AG09319 (cell line): Measurements from ENCODE around the gene ZNF212.

Experiments used
- DNase-seq: peaks from one replicate; pipeline ENCODE4 v3.0.0-alpha.2; 2010; ENCODE audit warnings: low read depth; ENCODE audit errors: extremely low read depth
- TF ChIP-seq, protein P1 (sequence below): IDR thresholded peaks from 2 replicates; pipeline ENCODE4 v1.5.1; 2011; ENCODE audit warnings: low read depth, mild to moderate bottlenecking, inconsistent platforms, low read length, moderate library complexity

ZNF212 gene

DNA sequence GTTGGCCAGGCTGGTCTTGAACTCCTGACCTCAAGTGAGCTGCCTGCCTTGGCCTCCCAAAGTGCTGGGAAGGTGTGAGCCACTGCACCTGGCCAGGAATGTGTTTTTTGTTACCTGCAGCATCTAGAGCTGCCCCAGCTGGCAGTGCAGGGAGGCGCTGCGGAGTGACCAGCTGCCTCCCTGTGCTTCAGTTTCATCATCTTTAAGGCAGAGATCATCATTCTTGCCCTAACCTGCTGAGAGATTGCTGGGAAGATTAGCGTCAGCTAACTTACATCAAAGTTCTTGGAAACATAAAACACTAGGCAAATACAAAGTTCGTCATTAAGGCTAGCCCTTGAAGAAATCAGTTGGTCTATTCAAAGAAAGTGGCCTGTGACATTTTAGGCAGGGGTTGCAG, 41.8 kb upstream of the ZNF212 start:
- TF ChIP-seq, protein P1, sequence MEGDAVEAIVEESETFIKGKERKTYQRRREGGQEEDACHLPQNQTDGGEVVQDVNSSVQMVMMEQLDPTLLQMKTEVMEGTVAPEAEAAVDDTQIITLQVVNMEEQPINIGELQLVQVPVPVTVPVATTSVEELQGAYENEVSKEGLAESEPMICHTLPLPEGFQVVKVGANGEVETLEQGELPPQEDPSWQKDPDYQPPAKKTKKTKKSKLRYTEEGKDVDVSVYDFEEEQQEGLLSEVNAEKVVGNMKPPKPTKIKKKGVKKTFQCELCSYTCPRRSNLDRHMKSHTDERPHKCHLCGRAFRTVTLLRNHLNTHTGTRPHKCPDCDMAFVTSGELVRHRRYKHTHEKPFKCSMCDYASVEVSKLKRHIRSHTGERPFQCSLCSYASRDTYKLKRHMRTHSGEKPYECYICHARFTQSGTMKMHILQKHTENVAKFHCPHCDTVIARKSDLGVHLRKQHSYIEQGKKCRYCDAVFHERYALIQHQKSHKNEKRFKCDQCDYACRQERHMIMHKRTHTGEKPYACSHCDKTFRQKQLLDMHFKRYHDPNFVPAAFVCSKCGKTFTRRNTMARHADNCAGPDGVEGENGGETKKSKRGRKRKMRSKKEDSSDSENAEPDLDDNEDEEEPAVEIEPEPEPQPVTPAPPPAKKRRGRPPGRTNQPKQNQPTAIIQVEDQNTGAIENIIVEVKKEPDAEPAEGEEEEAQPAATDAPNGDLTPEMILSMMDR: no peak
- DNase-seq: no peak

DNA sequence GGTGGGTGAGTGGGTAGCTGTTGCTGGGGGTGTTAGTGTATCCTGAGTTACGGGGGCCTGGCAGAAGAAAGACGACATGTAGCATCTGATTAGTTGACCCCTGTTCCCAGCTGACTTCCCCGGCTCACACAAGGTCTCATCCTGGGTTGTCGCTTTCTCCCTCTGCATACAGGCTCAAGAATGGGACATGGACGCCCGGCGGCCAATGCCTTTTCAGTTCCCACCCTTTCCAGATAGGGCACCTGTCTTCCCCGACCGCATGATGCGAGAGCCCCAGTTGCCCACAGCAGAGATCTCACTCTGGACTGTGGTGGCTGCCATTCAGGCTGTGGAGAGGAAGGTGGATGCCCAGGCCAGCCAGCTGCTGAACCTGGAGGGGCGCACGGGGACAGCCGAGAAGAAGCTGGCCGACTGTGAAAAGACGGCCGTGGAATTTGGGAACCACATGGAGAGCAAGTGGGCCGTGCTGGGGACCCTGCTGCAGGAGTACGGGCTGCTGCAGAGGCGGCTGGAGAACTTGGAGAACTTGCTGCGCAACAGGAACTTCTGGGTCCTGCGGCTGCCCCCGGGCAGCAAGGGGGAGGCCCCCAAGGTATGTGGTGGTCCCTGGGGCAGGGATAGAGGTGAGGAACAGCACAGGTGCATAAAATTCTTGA, 41.2 kb upstream of the ZNF212 start:
- no peak for DNase-seq
- TF ChIP-seq, protein P1: no peak

DNA sequence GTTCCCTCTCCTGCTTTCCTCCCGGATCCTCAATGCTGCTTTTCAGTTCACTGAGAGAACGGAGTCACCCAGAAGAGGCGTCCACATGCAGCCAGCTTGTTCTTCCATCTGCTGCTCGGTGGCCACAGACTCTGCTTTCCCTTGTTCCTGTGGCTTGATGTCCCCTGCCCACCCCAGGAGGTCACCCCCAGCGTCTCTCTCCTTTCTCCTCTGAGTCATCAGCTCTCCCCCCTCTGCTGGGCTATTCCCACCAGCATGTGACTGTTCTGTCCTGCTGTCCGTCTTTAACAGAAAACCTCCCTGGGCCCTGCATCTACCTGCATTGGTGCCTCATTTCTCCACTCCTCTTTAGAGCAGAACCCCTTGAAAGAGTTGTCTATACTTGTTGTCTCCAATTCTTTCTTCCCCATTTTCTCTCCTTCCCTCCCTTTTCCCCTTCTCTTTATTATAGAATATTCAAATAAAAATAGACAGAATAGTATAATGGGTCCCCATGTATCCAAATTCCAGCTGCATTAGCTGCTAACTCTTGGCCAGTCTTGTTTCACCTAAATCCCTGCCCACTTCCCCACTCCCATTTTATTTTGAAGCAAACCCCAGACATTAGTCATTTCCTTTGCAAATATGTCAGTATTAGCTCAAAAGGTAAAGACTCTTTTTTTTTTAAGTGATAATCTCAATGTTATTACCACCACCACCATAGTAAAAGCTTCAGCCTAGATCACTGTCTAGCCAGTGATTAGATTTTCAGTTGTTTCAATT, 40.0 kb upstream of the ZNF212 start:
- no peak for DNase-seq
- TF ChIP-seq, protein P1: no peak

DNA sequence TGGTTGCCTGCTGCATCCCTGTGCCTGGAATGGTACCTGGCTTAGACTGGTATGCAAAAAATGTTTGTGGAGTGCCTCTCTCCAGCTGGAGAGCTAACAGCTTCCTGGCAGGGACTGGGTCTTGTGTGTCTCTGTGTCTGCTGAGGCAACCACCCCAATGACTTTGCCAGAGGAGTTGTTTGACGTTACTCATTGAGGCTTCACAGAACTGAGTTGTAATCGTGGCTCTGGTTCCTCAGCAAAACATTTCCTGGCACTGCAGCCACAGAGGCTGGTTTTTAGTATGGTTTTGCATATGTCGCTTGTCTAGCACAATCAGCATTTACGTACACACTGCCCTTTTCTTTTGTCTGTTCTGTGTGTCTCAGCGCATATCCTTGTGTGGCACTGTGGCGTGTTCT, 36.6 kb upstream of the ZNF212 start:
- DNase-seq: no peak
- TF ChIP-seq, protein P1: no peak

DNA sequence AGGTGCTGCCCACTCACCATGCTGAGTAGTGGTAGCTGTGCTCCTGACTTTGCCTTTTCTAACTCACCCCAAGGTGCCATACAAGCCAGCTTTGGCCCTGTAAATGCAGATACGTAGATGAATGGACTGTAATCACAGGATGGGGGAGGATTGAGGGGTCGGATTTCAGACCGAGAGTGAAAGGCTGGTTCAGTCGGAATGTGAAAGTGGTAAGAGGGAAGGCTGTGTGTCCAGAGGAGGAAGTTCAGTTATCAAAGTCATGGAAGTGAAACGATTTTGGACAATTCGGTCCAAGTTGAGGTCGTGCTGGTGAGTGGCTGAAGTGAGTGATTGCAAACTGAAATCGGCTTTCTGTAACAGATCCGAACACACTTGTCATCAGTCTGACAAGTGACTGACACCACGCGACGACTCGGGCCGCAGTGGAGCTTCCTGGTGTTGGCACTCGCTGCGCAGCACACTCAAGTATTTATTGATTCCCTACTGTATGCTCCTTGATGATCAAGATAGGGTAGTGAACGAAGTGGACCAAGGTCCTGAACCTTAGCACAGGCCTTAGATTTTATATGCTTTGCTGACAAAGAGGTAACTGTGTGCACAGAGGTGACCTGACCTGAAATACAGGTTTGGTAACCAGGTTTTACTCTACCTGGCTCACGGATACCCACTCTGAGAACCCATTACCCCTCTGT, 33.6 kb upstream of the ZNF212 start:
- TF ChIP-seq, protein P1: no peak
- no peak for DNase-seq

DNA sequence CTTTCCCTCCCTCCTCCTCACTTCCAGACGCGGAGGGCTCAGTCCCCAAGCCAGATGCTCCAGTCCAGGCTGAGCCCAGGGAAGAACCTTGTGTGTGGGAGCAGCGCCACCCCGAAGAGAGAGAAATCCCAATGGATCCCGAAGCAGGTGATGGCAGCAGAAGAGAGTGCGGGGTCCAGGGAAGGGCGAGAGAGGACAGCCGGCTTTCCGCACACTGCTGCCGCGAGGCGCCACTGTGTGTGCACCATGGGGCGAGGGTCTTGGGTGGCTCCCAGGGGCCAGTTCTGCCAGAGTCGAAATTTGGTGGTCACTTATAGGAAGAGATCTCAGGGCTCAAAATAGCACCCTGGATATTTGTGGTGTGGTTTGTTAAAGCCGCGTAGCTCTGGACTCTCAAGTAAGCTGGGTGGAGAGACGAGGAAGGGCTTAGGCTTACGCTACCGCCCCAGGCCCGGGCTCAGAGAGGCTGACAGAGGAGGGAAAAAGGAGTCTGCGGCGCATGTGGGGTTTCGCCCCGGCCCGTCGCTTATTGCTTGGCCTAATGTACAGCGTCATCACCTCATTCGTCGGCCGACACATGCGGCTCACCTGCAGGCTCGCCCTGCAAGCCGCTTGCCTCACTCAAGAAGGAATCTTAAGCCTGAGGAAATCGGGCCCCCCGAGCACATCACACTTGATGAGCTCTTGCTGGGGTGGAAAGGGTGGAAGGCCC, 32.0 kb upstream of the ZNF212 start:
- TF ChIP-seq, protein P1: no peak
- no peak for DNase-seq
